ENCODE measurements around the gene ZFP91.

- TF ChIP-seq MXI1 (IDR thresholded peaks at IDR 0.05; ENCODE audit: borderline replicate concordance, low read depth, low read length) (no peak), CTCF (conservative IDR thresholded peaks at IDR 0.05; ENCODE audit: low read depth, low read length) (no peak), CEBPB (IDR thresholded peaks at IDR 0.05; ENCODE audit: low read depth, low read length) (peak; percentile 82), POLR2A (IDR thresholded peaks at IDR 0.05; ENCODE audit: low read depth, low read length) (peak; percentile 91), MAZ (IDR thresholded peaks at IDR 0.05; ENCODE audit: borderline replicate concordance, low read depth, low read length) (peak; percentile 16; the same call in 1 of the 2 replicates), BHLHE40 (IDR thresholded peaks at IDR 0.05; ENCODE audit: low read depth, low read length) (peak; percentile 81), RAD21 (IDR thresholded peaks at IDR 0.05; ENCODE audit: low read length) (no peak), USF2 (IDR thresholded peaks at IDR 0.05; ENCODE audit: low read depth, low read length) (no peak)
Observed at GRCh38 chr11:58577555-58578135, 1.2 kb upstream of the ZFP91 start.
